CD14-positive monocyte (primary cell): ENCODE results near the gene PPARG. TPM values are rescaled to one million over a fixed set of nuclear protein-coding genes. Genes with fewer than 3 reads are reported as not detected.

Experiments
- DNase-seq, 3 donors: peaks; one replicate each; pipeline ENCODE4 v3.0.0-alpha.2; 2011 to 2022
- H2AFZ ChIP-seq: 2 replicates; pipeline ENCODE4 v1.6.0; 2012; ENCODE audit warnings: mild to moderate bottlenecking, low read depth, low read length, inconsistent platforms; ENCODE audit not compliant: insufficient read depth, poor library complexity, severe bottlenecking
- H3K27ac ChIP-seq, 2 donors: 1 replicate in 1 of 2; 2 replicates in 1 of 2; pipeline ENCODE4 v1.5.1; 2012 to 2013; ENCODE audit warnings: low read length in 2 of 2, control low read depth in 1 of 2, inconsistent platforms in 1 of 2, low read depth in 1 of 2, mild to moderate bottlenecking in 1 of 2
- H3K27me3 ChIP-seq, 2 donors: one replicate each; pipeline versions ENCODE4 v1.6.0 to v1.6.1; 2011 to 2013; ENCODE audit warnings: low read length in 2 of 2; ENCODE audit not compliant: control insufficient read depth in 2 of 2, insufficient read depth in 2 of 2
- H3K36me3 ChIP-seq, 2 donors: replicated peaks in 1 of 2; 1 replicate in 1 of 2; 2 replicates in 1 of 2; pipeline versions ENCODE4 v1.5.1 to v1.6.1; 2012 to 2013; ENCODE audit warnings: low read length in 2 of 2, control low read depth in 1 of 2, inconsistent platforms in 1 of 2, mild to moderate bottlenecking in 1 of 2; ENCODE audit not compliant: insufficient read depth in 2 of 2, control insufficient read depth in 1 of 2
- H3K4me1 ChIP-seq, 2 donors: 1 replicate in 1 of 2; 2 replicates in 1 of 2; pipeline versions ENCODE4 v1.5.1 to v1.6.1; 2012 to 2013; ENCODE audit warnings: low read length in 2 of 2, control low read depth in 1 of 2, inconsistent platforms in 1 of 2, mild to moderate bottlenecking in 1 of 2, moderate library complexity in 1 of 2; ENCODE audit not compliant: insufficient read depth in 2 of 2, control insufficient read depth in 1 of 2
- H3K4me2 ChIP-seq: replicated peaks from 2 replicates; pipeline ENCODE3; 2012; ENCODE audit warnings: low read length, moderate library complexity, mild to moderate bottlenecking; ENCODE audit not compliant: poor library complexity, severe bottlenecking; ENCODE audit errors: extremely low read depth
- H3K4me3 ChIP-seq, 3 experiments: fragments of 200-600 bp in 1 of 3; sonication (generic) in 1 of 3; replicated peaks in 1 of 3; 1 replicate in 2 of 3; 2 replicates in 1 of 3; pipeline ENCODE4 v1.5.1; 2011 to 2013; ENCODE audit warnings: low read length in 3 of 3, mild to moderate bottlenecking in 3 of 3, control low read depth in 2 of 3, low read depth in 2 of 3, inconsistent platforms in 1 of 3, moderate library complexity in 1 of 3
- H3K79me2 ChIP-seq: 2 replicates; pipeline ENCODE4 v1.6.0; 2012; ENCODE audit warnings: mild to moderate bottlenecking, control low read depth, inconsistent platforms, low read length, moderate library complexity; ENCODE audit not compliant: insufficient read depth
- H3K9ac ChIP-seq: 2 replicates; pipeline ENCODE4 v1.6.0; 2017; ENCODE audit warnings: low read length, mild to moderate bottlenecking; ENCODE audit not compliant: insufficient read depth, poor library complexity, severe bottlenecking
- H3K9me3 ChIP-seq, 2 donors: replicated peaks in 1 of 2; 1 replicate in 1 of 2; 2 replicates in 1 of 2; pipeline versions ENCODE4 v1.5.1 to v1.6.1; 2012 to 2013; ENCODE audit warnings: low read length in 2 of 2, control low read depth in 1 of 2; ENCODE audit not compliant: control insufficient read depth in 1 of 2, insufficient read depth in 1 of 2
- H4K20me1 ChIP-seq: 2 replicates; pipeline ENCODE4 v1.6.0; 2012; ENCODE audit warnings: mild to moderate bottlenecking, low read length, control low read depth, moderate library complexity; ENCODE audit not compliant: insufficient read depth
- H3K27ac Mint-ChIP-seq, 7 donors: one replicate each; pipeline ENCODE4 v1.8.0; 2020; ENCODE audit warnings: mild to moderate bottlenecking in 7 of 7, mixed read lengths in 7 of 7, moderate library complexity in 6 of 7, inconsistent platforms in 2 of 7
- H3K27me3 Mint-ChIP-seq, 3 donors: one replicate each; pipeline ENCODE4 v1.8.0; 2021 to 2022; ENCODE audit warnings: low read depth in 3 of 3, mild to moderate bottlenecking in 3 of 3, mixed read lengths in 3 of 3, moderate library complexity in 3 of 3, inconsistent platforms in 1 of 3
- H3K36me3 Mint-ChIP-seq, 2 donors: one replicate each; pipeline ENCODE4 v1.8.0; 2020; ENCODE audit warnings: mixed read lengths in 2 of 2, inconsistent platforms in 1 of 2, mild to moderate bottlenecking in 1 of 2
- H3K4me1 Mint-ChIP-seq: one replicate; pipeline ENCODE4 v1.8.0; 2020; ENCODE audit warnings: mild to moderate bottlenecking, mixed read lengths
- H3K4me3 Mint-ChIP-seq, 2 donors: one replicate each; pipeline ENCODE4 v1.8.0; 2020; ENCODE audit warnings: mild to moderate bottlenecking in 2 of 2, mixed read lengths in 2 of 2, moderate library complexity in 1 of 2
- H3K9me3 Mint-ChIP-seq, 7 donors: one replicate each; pipeline ENCODE4 v1.8.0; 2020 to 2022; ENCODE audit warnings: mixed read lengths in 7 of 7, mild to moderate bottlenecking in 6 of 7, moderate library complexity in 6 of 7, inconsistent platforms in 2 of 7
- WGBS: methylation state at CpG from one replicate; pipeline ENCODE4 v1.1.5; 2013; ENCODE audit warnings: missing lambda C conversion rate; ENCODE audit not compliant: insufficient coverage; 5-methylcytosine and 5-hydroxymethylcytosine counted together
- intact Hi-C, 2 donors: fragments of 100-400 bp; cut with micrococcal nuclease; formaldehyde crosslinking; loops; one replicate each; pipeline versions ENCODE4 v1.15.0 to v1.15.1; 2023
- polyA plus RNA-seq, 3 donors: library from polyadenylated mRNA; depleted of rRNA in 1 of 3; unstranded in 2 of 3; stranded (reverse) in 1 of 3; fragments of 300-500 nt in 2 of 3; fragments of >200 nt in 1 of 3; fragmentation: Illumina TruSeq in 2 of 3; gene quantifications; 1 replicate in 2 of 3; 2 replicates in 1 of 3; pipeline ENCODE4 v1.2.3, GENCODE V29; 2012 to 2021
- TF ChIP-seq, protein P1 (sequence below): fragments of 200-600 bp; IDR thresholded peaks from one replicate; pipeline ENCODE4 v1.8.0; 2022; ENCODE audit warnings: antibody characterized with exemption, mild to moderate bottlenecking

PPARG gene
- polyA plus RNA-seq, 3 donors, result 0.56 to 2.0 (median 0.97) TPM

DNA sequence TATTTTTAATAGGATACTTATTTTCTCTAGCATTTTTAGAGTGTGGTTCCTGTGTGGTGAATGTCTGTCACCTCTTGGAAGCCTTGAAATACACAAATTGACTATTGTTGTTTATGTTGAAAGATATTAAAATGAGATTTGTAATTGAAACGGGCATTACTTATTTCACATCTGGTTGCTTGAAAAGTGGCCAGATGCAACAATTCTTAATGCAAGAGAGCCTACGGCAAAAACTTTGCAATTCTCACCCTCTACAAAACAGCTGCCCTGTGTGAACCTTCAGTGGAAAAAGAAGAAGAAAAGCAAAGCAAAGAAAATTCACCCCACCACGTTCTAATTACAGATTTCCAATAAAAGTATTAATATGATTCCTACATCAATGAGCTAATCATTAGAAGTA lies 46.6 kb downstream of the PPARG start:
- Histone ChIP-seq H3K4me2 (no peak overlapping the region), H3K27me3 (no peaks in the 10 kb centered on the region), H3K4me1 (peaks cover 6 to 11% of the 10 kb centered on the region in 2 donors), H4K20me1 (no peaks in the 10 kb centered on the region), H3K4me3 (no peak overlapping the region), H3K9ac (no peak overlapping the region), H3K36me3 (no peaks in the 10 kb centered on the region), H2AFZ (no peak overlapping the region), H3K79me2 (no peaks in the 10 kb centered on the region), H3K27ac (no peak overlapping the region), H3K9me3 (no peaks in the 10 kb centered on the region)
- Mint-ChIP-seq H3K27me3 (no peaks in the 10 kb centered on the region), H3K4me3 (no peak overlapping the region), H3K9me3 (no peaks in the 10 kb centered on the region), H3K27ac (peak overlapping the region in 3 of 7 donors; percentile 25 to 52 (median 38)), H3K36me3 (no peaks in the 10 kb centered on the region), H3K4me1 (peaks cover 18% of the 10 kb centered on the region)
- TF ChIP-seq, protein P1, sequence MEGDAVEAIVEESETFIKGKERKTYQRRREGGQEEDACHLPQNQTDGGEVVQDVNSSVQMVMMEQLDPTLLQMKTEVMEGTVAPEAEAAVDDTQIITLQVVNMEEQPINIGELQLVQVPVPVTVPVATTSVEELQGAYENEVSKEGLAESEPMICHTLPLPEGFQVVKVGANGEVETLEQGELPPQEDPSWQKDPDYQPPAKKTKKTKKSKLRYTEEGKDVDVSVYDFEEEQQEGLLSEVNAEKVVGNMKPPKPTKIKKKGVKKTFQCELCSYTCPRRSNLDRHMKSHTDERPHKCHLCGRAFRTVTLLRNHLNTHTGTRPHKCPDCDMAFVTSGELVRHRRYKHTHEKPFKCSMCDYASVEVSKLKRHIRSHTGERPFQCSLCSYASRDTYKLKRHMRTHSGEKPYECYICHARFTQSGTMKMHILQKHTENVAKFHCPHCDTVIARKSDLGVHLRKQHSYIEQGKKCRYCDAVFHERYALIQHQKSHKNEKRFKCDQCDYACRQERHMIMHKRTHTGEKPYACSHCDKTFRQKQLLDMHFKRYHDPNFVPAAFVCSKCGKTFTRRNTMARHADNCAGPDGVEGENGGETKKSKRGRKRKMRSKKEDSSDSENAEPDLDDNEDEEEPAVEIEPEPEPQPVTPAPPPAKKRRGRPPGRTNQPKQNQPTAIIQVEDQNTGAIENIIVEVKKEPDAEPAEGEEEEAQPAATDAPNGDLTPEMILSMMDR, result no peak
- DNase-seq, result no peak
- no CpG with 5 or more reads among the region's 3 CpGs for WGBS
- intact Hi-C loops, result no loop called here

- Mint-ChIP-seq H3K27me3 (peaks cover 0 to 3% (median 0%) of the 10 kb centered on the region in 3 donors), H3K4me1 (peaks cover 18% of the 10 kb centered on the region), H3K4me3 (no peak overlapping the region), H3K9me3 (no peaks in the 10 kb centered on the region), H3K27ac (peak overlapping the region in 2 of 7 donors; percentile 38 to 52), H3K36me3 (no peaks in the 10 kb centered on the region)
- TF ChIP-seq, protein P1, result no peak
- WGBS, result no CpG with 5 or more reads among the region's 3 CpGs
- intact Hi-C loops, result no loop called here
- Histone ChIP-seq H2AFZ (peak overlapping the region; percentile 21), H3K27me3 (no peaks in the 10 kb centered on the region), H3K9me3 (no peaks in the 10 kb centered on the region), H3K4me2 (no peak overlapping the region), H3K36me3 (no peaks in the 10 kb centered on the region), H3K4me3 (no peak overlapping the region), H3K9ac (no peak overlapping the region), H3K4me1 (peaks cover 6 to 11% of the 10 kb centered on the region in 2 donors), H3K79me2 (no peaks in the 10 kb centered on the region), H4K20me1 (no peaks in the 10 kb centered on the region), H3K27ac (no peak overlapping the region)
- peak in 1 of 3 donors; percentile 57 for DNase-seq
Measured at GRCh38 chr3:12336099-12336498, 47.2 kb downstream of the PPARG start.
